Loucy (cell line): ENCODE results near the gene ATP8A2.

Experiments used
- EZH2phosphoT487 ChIP-seq: fragments of 200-600 bp; IDR thresholded peaks from 2 replicates; pipeline ENCODE4 v1.6.1; 2018; ENCODE audit warnings: antibody characterized with exemption, mild to moderate bottlenecking, moderate library complexity, borderline replicate concordance
- TF ChIP-seq, protein P1 (sequence below): fragments of 200-600 bp; sonication (generic); conservative IDR thresholded peaks from 2 replicates; pipeline ENCODE4 v1.5.1; 2014; ENCODE audit warnings: mild to moderate bottlenecking, antibody characterized with exemption, low read length

DNA sequence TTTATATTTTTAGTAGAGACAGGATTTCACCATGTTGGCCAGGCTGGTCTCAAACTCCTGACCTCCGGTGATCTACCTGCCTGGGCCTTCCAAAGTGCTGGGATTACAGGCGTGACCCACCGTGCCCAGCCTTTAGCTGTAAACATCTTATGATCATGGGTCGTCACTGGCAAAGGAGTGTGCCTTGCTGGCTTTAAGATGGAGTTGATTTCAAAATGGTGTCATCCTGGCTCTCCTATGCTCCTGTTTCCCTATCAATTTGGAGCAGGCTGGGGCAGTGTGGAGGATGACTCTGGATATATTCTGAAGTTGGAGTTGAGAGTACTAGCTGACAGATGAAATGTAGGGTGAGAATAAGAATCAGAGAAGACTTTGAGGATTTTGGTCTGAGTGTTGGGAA, 18.4 kb upstream of the ATP8A2 start:
- TF ChIP-seq, protein P1, sequence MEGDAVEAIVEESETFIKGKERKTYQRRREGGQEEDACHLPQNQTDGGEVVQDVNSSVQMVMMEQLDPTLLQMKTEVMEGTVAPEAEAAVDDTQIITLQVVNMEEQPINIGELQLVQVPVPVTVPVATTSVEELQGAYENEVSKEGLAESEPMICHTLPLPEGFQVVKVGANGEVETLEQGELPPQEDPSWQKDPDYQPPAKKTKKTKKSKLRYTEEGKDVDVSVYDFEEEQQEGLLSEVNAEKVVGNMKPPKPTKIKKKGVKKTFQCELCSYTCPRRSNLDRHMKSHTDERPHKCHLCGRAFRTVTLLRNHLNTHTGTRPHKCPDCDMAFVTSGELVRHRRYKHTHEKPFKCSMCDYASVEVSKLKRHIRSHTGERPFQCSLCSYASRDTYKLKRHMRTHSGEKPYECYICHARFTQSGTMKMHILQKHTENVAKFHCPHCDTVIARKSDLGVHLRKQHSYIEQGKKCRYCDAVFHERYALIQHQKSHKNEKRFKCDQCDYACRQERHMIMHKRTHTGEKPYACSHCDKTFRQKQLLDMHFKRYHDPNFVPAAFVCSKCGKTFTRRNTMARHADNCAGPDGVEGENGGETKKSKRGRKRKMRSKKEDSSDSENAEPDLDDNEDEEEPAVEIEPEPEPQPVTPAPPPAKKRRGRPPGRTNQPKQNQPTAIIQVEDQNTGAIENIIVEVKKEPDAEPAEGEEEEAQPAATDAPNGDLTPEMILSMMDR, result no peak
- no peak for TF ChIP-seq EZH2phosphoT487
